IMR-90 (cell line): ENCODE data around the gene STK17B. TPM values are rescaled to one million over a fixed set of nuclear protein-coding genes. Genes with fewer than 3 reads are reported as not detected.

ENCODE experiments used
- ATAC-seq: fragments of 200-7000 bp; cut with Tn5 transposase; 2 replicates; pipeline ENCODE4 v1.9.1; 2020; ENCODE audit warnings: low read depth, mild to moderate bottlenecking, moderate library complexity
- BruUV-seq: library from RNA; stranded (reverse); fragments of 400-500 nt; replicated peaks from 2 replicates; lab custom pipeline; 2021; lab: Mats Ljungman, UMichigan
- CTCF ChIA-PET: fragments of 300-600 bp; formaldehyde crosslinking; extraction: SDS; loops from one replicate; lab custom pipeline; 2021; ENCODE audit warnings: antibody characterized with exemption; lab: Yijun Ruan, JAX
- POLR2A ChIA-PET: fragments of 300-600 bp; sonication (Branson Sonifier 250); formaldehyde crosslinking; loops from one replicate; lab custom pipeline; 2022; ENCODE audit warnings: antibody characterized with exemption; ENCODE audit not compliant: unreplicated experiment; lab: Charles Lee
- DNase-seq: peaks from one replicate; pipeline ENCODE4 v3.0.0; 2013
- H2AFZ ChIP-seq: replicated peaks from 2 replicates; pipeline ENCODE3; 2013; ENCODE audit warnings: low read length, mild to moderate bottlenecking; ENCODE audit not compliant: poor library complexity
- H2AK5ac ChIP-seq: 2 replicates; pipeline ENCODE4 v1.6.1; 2013; ENCODE audit warnings: low read depth, low read length, inconsistent platforms
- H2AK9ac ChIP-seq: replicated peaks from 2 replicates; pipeline ENCODE3; 2013; ENCODE audit warnings: mild to moderate bottlenecking, low read depth, low read length, moderate library complexity; ENCODE audit not compliant: poor library complexity
- H2BK120ac ChIP-seq: 2 replicates; pipeline ENCODE4 v1.6.1; 2013; ENCODE audit warnings: low read depth, low read length, inconsistent platforms
- H2BK15ac ChIP-seq: 3 replicates; pipeline ENCODE4 v1.6.1; 2013; ENCODE audit warnings: low read depth, low read length, inconsistent platforms
- H2BK20ac ChIP-seq: 2 replicates; pipeline ENCODE4 v1.6.1; 2013; ENCODE audit warnings: low read depth, mild to moderate bottlenecking, inconsistent platforms, low read length, moderate library complexity
- H2BK5ac ChIP-seq: 2 replicates; pipeline ENCODE4 v1.6.1; 2013; ENCODE audit warnings: mild to moderate bottlenecking, low read depth, low read length, inconsistent platforms; ENCODE audit not compliant: poor library complexity, severe bottlenecking
- H3K14ac ChIP-seq: replicated peaks from 2 replicates; pipeline ENCODE4 v1.6.1; 2013; ENCODE audit warnings: low read depth, low read length, inconsistent platforms
- H3K18ac ChIP-seq: 2 replicates; pipeline ENCODE4 v1.6.1; 2013; ENCODE audit warnings: low read depth, low read length, control low read depth
- H3K23ac ChIP-seq: 2 replicates; pipeline ENCODE4 v1.6.1; 2013; ENCODE audit warnings: low read depth, low read length, inconsistent platforms
- H3K27ac ChIP-seq: 2 replicates; pipeline ENCODE4 v1.5.1; 2013; ENCODE audit warnings: mild to moderate bottlenecking, control low read depth, low read length; ENCODE audit not compliant: insufficient read depth
- H3K27me3 ChIP-seq: 2 replicates; pipeline ENCODE4 v1.6.1; 2013; ENCODE audit warnings: low read length; ENCODE audit not compliant: control insufficient read depth, insufficient read depth
- H3K36me3 ChIP-seq: 2 replicates; pipeline ENCODE4 v1.6.1; 2013; ENCODE audit warnings: low read length, mixed read lengths; ENCODE audit not compliant: control insufficient read depth, insufficient read depth
- H3K4ac ChIP-seq: 2 replicates; pipeline ENCODE4 v1.6.1; 2013; ENCODE audit warnings: low read depth, low read length, inconsistent platforms
- H3K4me1 ChIP-seq: 2 replicates; pipeline ENCODE4 v1.6.1; 2013; ENCODE audit warnings: low read length, mixed read lengths; ENCODE audit not compliant: control insufficient read depth, insufficient read depth
- H3K4me2 ChIP-seq: 2 replicates; pipeline ENCODE4 v1.6.1; 2013; ENCODE audit warnings: low read depth, mild to moderate bottlenecking, control low read depth, low read length, moderate library complexity
- H3K4me3 ChIP-seq: 2 replicates; pipeline ENCODE4 v1.5.1; 2013; ENCODE audit warnings: low read depth, mild to moderate bottlenecking, control low read depth, low read length, moderate library complexity; ENCODE audit not compliant: insufficient read depth
- H3K56ac ChIP-seq: 2 replicates; pipeline ENCODE4 v1.6.1; 2013; ENCODE audit warnings: low read length, inconsistent platforms; ENCODE audit not compliant: insufficient read depth; ENCODE audit errors: extremely low read depth
- H3K79me1 ChIP-seq, 2 experiments: 2 replicates each; pipeline ENCODE4 v1.6.1; 2013; ENCODE audit warnings: low read length in 2 of 2, inconsistent platforms in 1 of 2, low read depth in 1 of 2
- H3K9ac ChIP-seq: 2 replicates; pipeline ENCODE4 v1.6.1; 2013; ENCODE audit warnings: low read depth, low read length, control low read depth
- H3K9me1 ChIP-seq: 2 replicates; pipeline ENCODE4 v1.6.1; 2013; ENCODE audit warnings: low read length, inconsistent platforms; ENCODE audit not compliant: insufficient read depth
- H3K9me3 ChIP-seq: 2 replicates; pipeline ENCODE4 v1.6.1; 2013; ENCODE audit warnings: low read length; ENCODE audit not compliant: control insufficient read depth, insufficient read depth
- H4K20me1 ChIP-seq: 2 replicates; pipeline ENCODE4 v1.6.1; 2013; ENCODE audit warnings: low read length, inconsistent platforms; ENCODE audit not compliant: insufficient read depth
- H4K5ac ChIP-seq: 2 replicates; pipeline ENCODE4 v1.6.1; 2013; ENCODE audit warnings: mild to moderate bottlenecking, low read depth, low read length, control low read depth
- H4K8ac ChIP-seq, 2 experiments: 2 replicates each; pipeline ENCODE4 v1.6.1; 2013; ENCODE audit warnings: low read depth in 2 of 2, low read length in 2 of 2, control low read depth in 1 of 2, inconsistent platforms in 1 of 2
- H4K91ac ChIP-seq: 2 replicates; pipeline ENCODE4 v1.6.1; 2013; ENCODE audit warnings: low read depth, low read length, inconsistent platforms; ENCODE audit not compliant: insufficient read depth
- CEBPB ChIP-seq: IDR thresholded peaks from 2 replicates; pipeline ENCODE4 v1.6.1; 2012; ENCODE audit warnings: low read depth, low read length, improper control_type of control experiment
- RFX5 ChIP-seq: IDR thresholded peaks from 2 replicates; pipeline ENCODE4 v1.8.0; 2012; ENCODE audit warnings: low read depth, mild to moderate bottlenecking, low read length, moderate library complexity
- SMC3 ChIP-seq: fragments of 150-350 bp; IDR thresholded peaks from 2 replicates; pipeline ENCODE4 v1.6.1; 2016; ENCODE audit warnings: low read depth, mild to moderate bottlenecking, antibody characterized with exemption, low read length, moderate library complexity
- WGBS, 2 experiments: methylation state at CpG; one replicate each; pipeline versions ENCODE4 v1.1.5 to v1.1.7; 2013; ENCODE audit warnings: missing lambda C conversion rate in 2 of 2; ENCODE audit not compliant: insufficient read length in 1 of 2; ENCODE audit errors: extremely low coverage in 2 of 2; 5-methylcytosine and 5-hydroxymethylcytosine counted together
- dilution Hi-C: fragments of 300-500 bp; cut with HindIII; formaldehyde crosslinking; loops from one replicate; pipeline ENCODE4 v1.14.3; 2018; ENCODE audit warnings: low sequenced_read_pairs; ENCODE audit not compliant: unreplicated experiment
- in situ Hi-C: fragments of 300-500 bp; cut with MboI; formaldehyde crosslinking; loops from 3 replicates; pipeline ENCODE4 v1.14.3; 2019; ENCODE audit warnings: low sequenced_read_pairs, inconsistent platforms, mixed read lengths
- intact Hi-C: fragments of 100-400 bp; cut with micrococcal nuclease; formaldehyde crosslinking; loops from 2 replicates; pipeline ENCODE4 v1.10.0; 2022
- polyA plus RNA-seq, 3 experiments: library from polyadenylated mRNA; depleted of rRNA; stranded (reverse); fragments of >200 nt; gene quantifications; 2 replicates each; pipeline ENCODE4 v1.2.3, GENCODE V29; 2012; ENCODE audit warnings: low replicate concordance in 1 of 3
- total RNA-seq: library from RNA; depleted of rRNA; stranded (reverse); fragments of >200 nt; gene quantifications from 2 replicates; pipeline ENCODE4 v1.2.3, GENCODE V29; 2012

The STK17B gene
- total and polyA plus RNA-seq, 2 of the 4 experiments (the other 2 are of a cell fraction): 7.5 to 48.9 TPM

DNA sequence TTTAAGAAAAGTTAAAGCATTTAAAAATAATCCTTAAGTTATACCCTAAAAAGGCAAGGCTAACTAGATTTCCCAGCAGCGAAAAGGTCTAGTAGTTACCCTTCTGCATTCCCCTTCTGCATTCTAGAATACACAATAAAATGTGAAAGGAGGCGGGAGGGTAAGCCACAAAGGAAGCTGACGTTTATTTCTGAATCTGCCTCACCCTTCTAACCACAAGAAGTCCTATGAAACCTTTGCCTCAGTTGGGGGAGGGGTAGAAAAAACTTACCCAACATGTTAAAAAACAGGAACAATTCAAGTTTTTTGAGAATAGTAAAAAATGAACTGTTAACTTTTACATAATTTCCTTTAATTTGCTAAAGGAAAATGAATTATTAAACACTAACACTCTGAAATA is 11.3 kb downstream of the STK17B start:
- POLR2A ChIA-PET: interaction anchor here (0.6 kb wide), 1 partner anchor 11 kb away, joined by 5 read pairs; no protein-coding TSS in a partner anchor
- TF ChIP-seq SMC3 (0 out of 2 replicates have a peak, but pooled peaks have one; percentile 12), RFX5 (no peak), CEBPB (peak; percentile 55; the same call in 1 of the 2 replicates)
- H3K36me3 ChIP-seq: peaks cover 12% of the 10 kb centered on the region
- WGBS, 2 experiments: no CpG with 5 or more reads among the region's 3 CpGs
- H2BK5ac ChIP-seq: peak overlapping the region; percentile 54
- H4K8ac ChIP-seq: no peak overlapping the region
- no peak overlapping the region for H2BK120ac ChIP-seq
- DNase-seq: peak; percentile 92
- H3K27ac ChIP-seq: peak overlapping the region; percentile 7; the same call in 1 of the 2 replicates
- H3K4me2 ChIP-seq: peak overlapping the region; percentile 16; the same call in 1 of the 2 replicates
- no peaks in the 10 kb centered on the region; the same call in 1 of the 2 replicates for H4K20me1 ChIP-seq
- BruUV-seq: no TSS peak
- intact Hi-C loops: no loop called here
- no peak overlapping the region for H3K23ac ChIP-seq
- peaks cover 3% of the 10 kb centered on the region for H3K4me1 ChIP-seq
- peaks cover 12% of the 10 kb centered on the region; the same call in 1 of the 2 replicates for H3K9me1 ChIP-seq
- no peak overlapping the region for H3K18ac ChIP-seq
- H2AFZ ChIP-seq: no peak overlapping the region
- H2BK15ac ChIP-seq: no peak overlapping the region
- peaks cover 14 to 43% of the 10 kb centered on the region in 2 experiments for H3K79me1 ChIP-seq
- H3K27me3 ChIP-seq: no peaks in the 10 kb centered on the region
- no peak overlapping the region for H2BK20ac ChIP-seq
- CTCF ChIA-PET: no interaction called here
- no peak overlapping the region for H3K14ac ChIP-seq
- dilution Hi-C loops: no loop called here
- no peak overlapping the region for H4K5ac ChIP-seq
- H3K4ac ChIP-seq: no peak overlapping the region
- no peak overlapping the region for H3K4me3 ChIP-seq
- H3K9me3 ChIP-seq: no peaks in the 10 kb centered on the region
- H2AK9ac ChIP-seq: no peak overlapping the region
- H4K91ac ChIP-seq: no peak overlapping the region
- no peak overlapping the region for H3K9ac ChIP-seq
- in situ Hi-C loops: loop anchor here (25.0 kb wide), 1 partner anchor 102 kb away; no protein-coding TSS in a partner anchor
- peak; percentile 88 for ATAC-seq
- H2AK5ac ChIP-seq: no peak overlapping the region
- H3K56ac ChIP-seq: no peak overlapping the region
